Neural progenitor cell (in vitro differentiated cells): Measurements from ENCODE around the gene NIPAL3. TPM values are rescaled to one million over a fixed set of nuclear protein-coding genes. Genes with fewer than 3 reads are reported as not detected.
A peak's percentile ranks its signal among the peaks of the same experiment; 100 is the strongest.

Source experiments
- DNase-seq: peaks from one replicate; pipeline ENCODE4 v3.0.0-alpha.2; 2016; ENCODE audit warnings: low spot score
- H2AFZ ChIP-seq: fragments of 200-600 bp; sonication (generic); replicated peaks from 2 replicates; pipeline ENCODE4 v1.6.1; 2016; ENCODE audit warnings: antibody characterized with exemption
- H3F3A ChIP-seq: fragments of 200-600 bp; sonication (generic); 2 replicates; pipeline ENCODE4 v1.6.1; 2016; ENCODE audit warnings: antibody characterized with exemption, low read depth
- H3K27ac ChIP-seq: fragments of 200-600 bp; sonication (generic); 2 replicates; pipeline ENCODE4 v1.5.1; 2016; ENCODE audit warnings: mild to moderate bottlenecking
- H3K27me3 ChIP-seq: fragments of 200-600 bp; sonication (generic); 2 replicates; pipeline ENCODE4 v1.6.1; 2016; ENCODE audit warnings: mild to moderate bottlenecking, moderate library complexity
- H3K36me3 ChIP-seq: fragments of 200-600 bp; sonication (generic); 2 replicates; pipeline ENCODE4 v1.5.1; 2016
- H3K4me1 ChIP-seq: fragments of 200-600 bp; sonication (generic); 2 replicates; pipeline ENCODE4 v1.6.1; 2016; ENCODE audit warnings: mixed run types
- H3K4me2 ChIP-seq: fragments of 200-600 bp; sonication (generic); 2 replicates; pipeline ENCODE4 v1.6.1; 2016
- H3K4me3 ChIP-seq: fragments of 200-600 bp; sonication (generic); 2 replicates; pipeline ENCODE4 v1.5.1; 2016
- H3K79me2 ChIP-seq: fragments of 200-600 bp; sonication (generic); 2 replicates; pipeline ENCODE4 v1.6.1; 2016; ENCODE audit warnings: low read depth
- H3K9ac ChIP-seq: fragments of 200-600 bp; sonication (generic); 2 replicates; pipeline ENCODE4 v1.6.1; 2016
- H3K9me3 ChIP-seq: fragments of 200-600 bp; sonication (generic); 2 replicates; pipeline ENCODE4 v1.5.1; 2016; ENCODE audit warnings: low read depth
- H4K20me1 ChIP-seq: fragments of 200-600 bp; sonication (generic); 2 replicates; pipeline ENCODE4 v1.6.1; 2016; ENCODE audit warnings: low read depth
- H3K27ac Mint-ChIP-seq: 3 replicates; pipeline ENCODE4 v1.8.0; 2021; ENCODE audit warnings: mixed read lengths
- H3K27me3 Mint-ChIP-seq: 2 replicates; pipeline ENCODE4 v1.8.0; 2022; ENCODE audit warnings: low read depth, mild to moderate bottlenecking, inconsistent platforms, moderate library complexity, mixed read lengths; ENCODE audit not compliant: insufficient read depth
- H3K36me3 Mint-ChIP-seq: 3 replicates; pipeline ENCODE4 v1.8.0; 2021; ENCODE audit warnings: mixed read lengths
- H3K4me1 Mint-ChIP-seq: 3 replicates; pipeline ENCODE4 v1.8.0; 2021; ENCODE audit warnings: mixed read lengths
- H3K4me3 Mint-ChIP-seq: 3 replicates; pipeline ENCODE4 v1.8.0; 2021; ENCODE audit warnings: mild to moderate bottlenecking, moderate library complexity, mixed read lengths
- H3K9me3 Mint-ChIP-seq: 3 replicates; pipeline ENCODE4 v1.8.0; 2020; ENCODE audit warnings: mixed read lengths
- EZH2 ChIP-seq: fragments of 200-600 bp; sonication (generic); IDR thresholded peaks from 2 replicates; pipeline ENCODE4 v1.6.1; 2017; ENCODE audit warnings: antibody characterized with exemption, mild to moderate bottlenecking, moderate library complexity
- EZH2phosphoT487 ChIP-seq: fragments of 200-600 bp; sonication (generic); IDR thresholded peaks from 2 replicates; pipeline ENCODE4 v1.6.1; 2017; ENCODE audit warnings: antibody characterized with exemption
- total RNA-seq: library from RNA; depleted of rRNA; stranded (reverse); fragments of >200 nt; gene quantifications from 2 replicates; pipeline ENCODE4 v1.2.3, GENCODE V29; 2015; ENCODE audit warnings: low replicate concordance
- TF ChIP-seq, protein P1 (sequence below): fragments of 200-600 bp; sonication (generic); IDR thresholded peaks from 2 replicates; pipeline ENCODE4 v1.5.1; 2017; ENCODE audit warnings: antibody characterized with exemption, mild to moderate bottlenecking

The NIPAL3 gene
- total RNA-seq, 1 donor from 2014 or later = 6.9 TPM

DNA sequence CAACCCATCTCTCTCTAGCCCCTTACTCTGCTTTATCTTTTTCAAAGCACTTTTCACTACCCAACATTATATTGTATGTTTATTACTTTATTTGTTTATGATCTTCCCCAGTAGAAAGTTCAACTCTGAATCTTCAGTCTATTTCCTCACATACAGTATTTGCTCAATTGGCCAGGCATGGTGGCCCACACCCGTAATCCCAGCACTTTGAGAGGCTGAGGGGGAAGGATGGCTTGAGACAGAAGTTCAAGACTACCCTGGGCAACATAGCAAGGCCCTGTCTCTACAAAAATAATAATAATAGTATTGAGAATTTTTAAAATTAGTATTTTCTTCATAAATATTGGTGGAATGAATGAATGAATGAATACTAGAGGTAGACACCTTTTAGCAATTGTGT lies 3.2 kb upstream of the NIPAL3 start:
- Mint-ChIP-seq H3K4me3 (peak overlapping the region; percentile 90), H3K9me3 (peaks cover 3% of the 10 kb centered on the region), H3K4me1 (peaks cover 25% of the 10 kb centered on the region), H3K27ac (no peak overlapping the region), H3K27me3 (peaks cover 3% of the 10 kb centered on the region), H3K36me3 (no peaks in the 10 kb centered on the region)
- no peak for DNase-seq
- Histone ChIP-seq H3K4me2 (peak overlapping the region; percentile 91), H3K36me3 (no peaks in the 10 kb centered on the region), H3F3A (peaks cover 11% of the 10 kb centered on the region), H3K79me2 (peaks cover 9% of the 10 kb centered on the region), H2AFZ (no peak overlapping the region), H3K9me3 (no peaks in the 10 kb centered on the region), H3K27ac (no peak overlapping the region), H3K27me3 (no peaks in the 10 kb centered on the region), H3K9ac (no peak overlapping the region), H3K4me1 (peaks cover 4% of the 10 kb centered on the region), H4K20me1 (no peaks in the 10 kb centered on the region), H3K4me3 (peak overlapping the region; percentile 69)
- TF ChIP-seq EZH2 (no peak), EZH2phosphoT487 (no peak)
- TF ChIP-seq, protein P1, sequence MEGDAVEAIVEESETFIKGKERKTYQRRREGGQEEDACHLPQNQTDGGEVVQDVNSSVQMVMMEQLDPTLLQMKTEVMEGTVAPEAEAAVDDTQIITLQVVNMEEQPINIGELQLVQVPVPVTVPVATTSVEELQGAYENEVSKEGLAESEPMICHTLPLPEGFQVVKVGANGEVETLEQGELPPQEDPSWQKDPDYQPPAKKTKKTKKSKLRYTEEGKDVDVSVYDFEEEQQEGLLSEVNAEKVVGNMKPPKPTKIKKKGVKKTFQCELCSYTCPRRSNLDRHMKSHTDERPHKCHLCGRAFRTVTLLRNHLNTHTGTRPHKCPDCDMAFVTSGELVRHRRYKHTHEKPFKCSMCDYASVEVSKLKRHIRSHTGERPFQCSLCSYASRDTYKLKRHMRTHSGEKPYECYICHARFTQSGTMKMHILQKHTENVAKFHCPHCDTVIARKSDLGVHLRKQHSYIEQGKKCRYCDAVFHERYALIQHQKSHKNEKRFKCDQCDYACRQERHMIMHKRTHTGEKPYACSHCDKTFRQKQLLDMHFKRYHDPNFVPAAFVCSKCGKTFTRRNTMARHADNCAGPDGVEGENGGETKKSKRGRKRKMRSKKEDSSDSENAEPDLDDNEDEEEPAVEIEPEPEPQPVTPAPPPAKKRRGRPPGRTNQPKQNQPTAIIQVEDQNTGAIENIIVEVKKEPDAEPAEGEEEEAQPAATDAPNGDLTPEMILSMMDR = no peak

DNA sequence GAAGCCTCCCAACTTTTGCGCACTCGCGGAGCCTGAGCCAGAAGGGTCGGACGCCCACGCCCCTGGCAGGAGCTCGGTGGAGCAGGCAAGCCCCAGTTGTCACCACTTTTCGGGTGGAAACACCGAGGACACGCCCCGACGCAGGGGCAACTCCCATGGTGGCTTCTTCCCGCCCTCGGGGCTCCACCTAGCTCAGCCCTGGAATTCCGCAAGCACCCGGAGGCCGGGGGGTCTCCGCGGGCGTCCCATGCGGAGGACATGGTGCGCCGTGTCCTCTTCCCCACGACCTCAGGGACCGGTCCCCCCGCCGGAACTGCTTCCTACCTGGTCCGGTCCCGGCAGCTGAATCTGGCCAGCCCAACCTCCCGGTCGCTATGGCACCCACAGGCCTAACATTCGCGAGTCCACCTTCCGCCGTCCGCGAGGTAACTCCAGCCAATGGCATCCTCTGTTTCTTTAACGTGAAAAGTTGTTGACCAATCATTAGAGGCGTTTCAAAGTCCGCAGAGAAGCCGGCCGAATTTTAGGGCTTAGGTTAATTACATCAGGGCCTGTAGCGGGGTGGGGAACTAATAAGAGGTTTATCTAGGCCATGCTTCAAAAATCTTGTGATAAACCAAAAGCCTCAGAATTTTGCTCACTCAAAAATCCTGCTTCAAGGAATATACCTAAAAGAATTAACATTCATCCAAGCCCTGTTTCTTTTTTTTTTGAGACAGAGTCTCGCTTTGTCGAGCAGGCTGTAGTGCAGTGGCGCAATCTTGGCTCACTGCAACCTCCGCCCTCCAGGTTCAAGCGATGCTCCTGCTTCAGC lies 2.0 kb upstream of the NIPAL3 start, which contains the start of gene STPG1:
STPG1 (minus strand) TSS at position 433 of the 814 bp plus-strand sequence. CDS start 12,394 bp downstream, outside the sequence.
- Histone ChIP-seq H4K20me1 (no peaks in the 10 kb centered on the region), H3K79me2 (peaks cover 9% of the 10 kb centered on the region), H3K27ac (no peak within 1 kb of the TSS), H2AFZ (peak within 1 kb of the TSS; percentile 75), H3K4me1 (peaks cover 4% of the 10 kb centered on the region), H3K36me3 (no peaks in the 10 kb centered on the region), H3K4me2 (peak within 1 kb of the TSS; percentile 91), H3K9ac (peak within 1 kb of the TSS; percentile 39), H3F3A (peaks cover 11% of the 10 kb centered on the region), H3K9me3 (no peaks in the 10 kb centered on the region), H3K27me3 (no peaks in the 10 kb centered on the region), H3K4me3 (peak within 1 kb of the TSS; percentile 69)
- H3K4me3 Mint-ChIP-seq = peak within 1 kb of the TSS; percentile 90
- H3K36me3 Mint-ChIP-seq = no peaks in the 10 kb centered on the region
- TF ChIP-seq, protein P1 = no peak
- TF ChIP-seq EZH2phosphoT487 (no peak), EZH2 (no peak)
- peaks cover 25% of the 10 kb centered on the region for H3K4me1 Mint-ChIP-seq
- peaks cover 3% of the 10 kb centered on the region for H3K27me3 Mint-ChIP-seq
- peak; percentile 88 for DNase-seq
- peak within 1 kb of the TSS; percentile 19 for H3K27ac Mint-ChIP-seq
- no peaks in the 10 kb centered on the region for H3K9me3 Mint-ChIP-seq

DNA sequence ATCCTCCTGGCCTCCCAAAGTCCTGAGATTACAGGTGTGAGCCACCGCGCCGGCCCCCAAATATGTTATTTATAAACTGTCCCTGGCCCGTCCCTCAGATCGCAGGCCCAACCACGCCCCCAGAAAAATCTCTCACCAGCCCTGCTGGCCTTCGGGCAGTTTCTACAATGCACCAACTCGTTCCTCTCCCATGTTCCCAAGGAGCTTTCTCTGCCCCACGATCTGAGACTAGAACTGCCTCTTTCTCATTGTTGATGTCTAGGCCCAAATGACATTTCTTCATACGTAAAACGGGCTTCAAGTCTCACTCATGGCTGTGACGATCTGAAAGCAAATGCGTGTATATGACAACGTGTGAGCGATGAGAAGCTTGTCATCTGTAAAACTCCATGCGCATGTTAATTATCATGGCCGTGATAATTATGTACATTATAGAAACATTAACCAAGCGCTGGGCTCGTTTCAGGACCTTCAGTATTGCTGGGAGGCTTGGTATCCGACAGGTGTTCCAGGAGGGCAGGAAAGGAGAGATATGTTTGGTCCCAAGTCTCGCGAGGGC lies 748 bp upstream of the NIPAL3 start:
- Histone ChIP-seq H3F3A (peaks cover 11% of the 10 kb centered on the region), H3K4me3 (peak overlapping the region; percentile 76), H2AFZ (peak overlapping the region; percentile 66), H3K4me2 (peak overlapping the region; percentile 63), H3K4me1 (peaks cover 4% of the 10 kb centered on the region), H3K36me3 (no peaks in the 10 kb centered on the region), H3K27me3 (no peaks in the 10 kb centered on the region), H3K27ac (no peak overlapping the region), H4K20me1 (no peaks in the 10 kb centered on the region), H3K9me3 (no peaks in the 10 kb centered on the region), H3K9ac (no peak overlapping the region), H3K79me2 (peaks cover 9% of the 10 kb centered on the region)
- Mint-ChIP-seq H3K36me3 (no peaks in the 10 kb centered on the region), H3K9me3 (no peaks in the 10 kb centered on the region), H3K27ac (no peak overlapping the region), H3K4me1 (peaks cover 25% of the 10 kb centered on the region), H3K4me3 (peak overlapping the region; percentile 96), H3K27me3 (peaks cover 3% of the 10 kb centered on the region)
- TF ChIP-seq, protein P1 = no peak
- TF ChIP-seq EZH2phosphoT487 (no peak), EZH2 (no peak)
- no peak for DNase-seq
